Midbrain (tissue), 1 donor: Measurements from ENCODE around the gene DOK3.

Experiments used
- DNase-seq: peaks from one replicate; lab custom pipeline; 2025; lab: John Stamatoyannopoulos, UW

The DOK3 gene

GRCh38 chr5:177512736-177513380, 3.2 kb upstream of the DOK3 start:
- DNase-seq: no peak

- no peak for DNase-seq
Measured at GRCh38 chr5:177511796-177512675, 2.4 kb upstream of the DOK3 start.

GRCh38 chr5:177511181-177511580, 1.6 kb upstream of the DOK3 start:
- DNase-seq: no peak

GRCh38 chr5:177510567-177511053, 984 bp upstream of the DOK3 start:
- DNase-seq: no peak

- DNase-seq: no peak
Measured at GRCh38 chr5:177509991-177510566, 453 bp upstream of the DOK3 start.

GRCh38 chr5:177508837-177509236, 789 bp downstream of the DOK3 start:
- DNase-seq: no peak

GRCh38 chr5:177508221-177508611, 1.4 kb downstream of the DOK3 start:
- DNase-seq: no peak

GRCh38 chr5:177507596-177508220, 1.9 kb downstream of the DOK3 start:
- DNase-seq: no peak

- DNase-seq: no peak
Measured at GRCh38 chr5:177507165-177507564, 2.5 kb downstream of the DOK3 start.

- DNase-seq: no peak
Measured at GRCh38 chr5:177505075-177505474, 4.6 kb downstream of the DOK3 start.

- no peak for DNase-seq
Measured at GRCh38 chr5:177504086-177505056, 5.3 kb downstream of the DOK3 start.

- DNase-seq: no peak
Measured at GRCh38 chr5:177503351-177504085, 6.1 kb downstream of the DOK3 start.

GRCh38 chr5:177502886-177503285, 6.7 kb downstream of the DOK3 start:
- no peak for DNase-seq

GRCh38 chr5:177501874-177502678, 7.5 kb downstream of the DOK3 start:
- no peak for DNase-seq

GRCh38 chr5:177500685-177501522, 8.7 kb downstream of the DOK3 start:
- DNase-seq: peak; percentile 86

GRCh38 chr5:177499842-177500241, 9.8 kb downstream of the DOK3 start:
- no peak for DNase-seq

GRCh38 chr5:177498013-177498787, 11.4 kb downstream of the DOK3 start:
- no peak for DNase-seq
